Osteocyte (in vitro differentiated cells): Measurements from ENCODE around the gene BCO1. TPM values are rescaled to one million over a fixed set of nuclear protein-coding genes. Genes with fewer than 3 reads are reported as not detected.
A peak's percentile ranks its signal among the peaks of the same experiment; 100 is the strongest.

Source experiments
- DNase-seq: peaks from one replicate; pipeline ENCODE4 v3.0.0; 2021; ENCODE audit warnings: mixed read lengths; ENCODE audit not compliant: unreplicated experiment; ENCODE audit errors: extremely low spot score
- H3K27ac Mint-ChIP-seq: one replicate; pipeline ENCODE4 v1.8.0; 2021; ENCODE audit warnings: mild to moderate bottlenecking, mixed read lengths; ENCODE audit not compliant: unreplicated experiment
- H3K27me3 Mint-ChIP-seq: one replicate; pipeline ENCODE4 v1.8.0; 2021; ENCODE audit warnings: mixed read lengths; ENCODE audit not compliant: unreplicated experiment
- H3K36me3 Mint-ChIP-seq: one replicate; pipeline ENCODE4 v1.8.0; 2021; ENCODE audit warnings: mixed read lengths; ENCODE audit not compliant: unreplicated experiment
- H3K4me1 Mint-ChIP-seq: one replicate; pipeline ENCODE4 v1.8.0; 2021; ENCODE audit warnings: mixed read lengths; ENCODE audit not compliant: unreplicated experiment
- H3K4me3 Mint-ChIP-seq: one replicate; pipeline ENCODE4 v1.8.0; 2021; ENCODE audit warnings: mild to moderate bottlenecking, moderate library complexity, mixed read lengths; ENCODE audit not compliant: unreplicated experiment
- H3K9me3 Mint-ChIP-seq: one replicate; pipeline ENCODE4 v1.8.0; 2021; ENCODE audit warnings: mixed read lengths; ENCODE audit not compliant: unreplicated experiment
- CTCF ChIP-seq: fragments of 200-600 bp; sonication (generic); IDR thresholded peaks from 2 replicates; pipeline ENCODE4 v1.5.0; 2021; ENCODE audit warnings: antibody characterized with exemption, mild to moderate bottlenecking, moderate library complexity
- long read RNA-seq: library from polyadenylated mRNA; unstranded; transcript quantifications from one replicate; pipeline ENCODE4 v2.0.0, GENCODE V29; 2021
- total RNA-seq: library from RNA; stranded (reverse); gene quantifications from 2 replicates; pipeline ENCODE4 v1.2.1, GENCODE V29; 2021

Gene BCO1, protein sequence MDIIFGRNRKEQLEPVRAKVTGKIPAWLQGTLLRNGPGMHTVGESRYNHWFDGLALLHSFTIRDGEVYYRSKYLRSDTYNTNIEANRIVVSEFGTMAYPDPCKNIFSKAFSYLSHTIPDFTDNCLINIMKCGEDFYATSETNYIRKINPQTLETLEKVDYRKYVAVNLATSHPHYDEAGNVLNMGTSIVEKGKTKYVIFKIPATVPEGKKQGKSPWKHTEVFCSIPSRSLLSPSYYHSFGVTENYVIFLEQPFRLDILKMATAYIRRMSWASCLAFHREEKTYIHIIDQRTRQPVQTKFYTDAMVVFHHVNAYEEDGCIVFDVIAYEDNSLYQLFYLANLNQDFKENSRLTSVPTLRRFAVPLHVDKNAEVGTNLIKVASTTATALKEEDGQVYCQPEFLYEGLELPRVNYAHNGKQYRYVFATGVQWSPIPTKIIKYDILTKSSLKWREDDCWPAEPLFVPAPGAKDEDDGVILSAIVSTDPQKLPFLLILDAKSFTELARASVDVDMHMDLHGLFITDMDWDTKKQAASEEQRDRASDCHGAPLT
- not detected in 2 replicates for total RNA-seq
- long read RNA-seq, partial matches to known transcripts: 1 of 2 reads
- long read RNA-seq, other reads (novel, unspliced or antisense): 0 of 2 reads

DNA sequence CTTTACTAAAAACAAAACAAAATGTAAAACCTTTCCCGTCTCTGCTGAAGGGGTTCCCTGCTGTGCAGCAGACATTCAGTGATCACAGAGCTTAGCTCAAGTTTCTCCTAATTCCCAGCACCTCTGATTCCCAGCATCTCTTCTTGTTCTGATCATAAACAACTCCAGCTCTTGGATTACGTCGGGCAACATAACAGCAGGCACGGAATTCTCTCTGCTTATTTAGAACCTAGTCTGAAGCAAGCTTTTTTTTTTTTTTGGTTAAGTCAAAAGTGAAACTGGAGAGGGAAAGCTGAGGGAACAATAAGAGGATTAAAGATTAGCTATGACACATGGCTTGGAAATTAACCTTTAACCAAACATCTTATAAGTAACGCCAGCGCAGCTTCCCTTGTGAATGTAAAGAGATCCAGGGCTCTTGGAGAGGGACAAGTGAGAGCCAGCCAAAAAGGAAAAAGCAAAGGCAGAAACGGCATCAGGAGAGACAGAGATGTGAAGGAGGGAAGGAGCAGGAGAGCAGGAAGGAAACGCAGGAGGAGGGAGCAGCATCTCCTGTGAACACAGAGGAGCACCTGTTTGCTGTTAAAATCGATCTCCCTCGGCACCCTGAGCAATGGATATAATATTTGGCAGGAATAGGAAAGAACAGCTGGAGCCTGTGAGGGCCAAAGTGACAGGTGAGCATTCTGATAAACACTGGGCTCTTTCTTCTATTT, at the start of gene BCO1:
Gene BCO1, plus strand, starts transcription at position 394 of the 716 bp plus-strand sequence. Its CDS starts 220 bp downstream, at position 614.
- no peaks in the 10 kb centered on the region for H3K36me3 Mint-ChIP-seq
- peaks cover 13% of the 10 kb centered on the region for H3K4me1 Mint-ChIP-seq
- no peak for TF ChIP-seq CTCF
- H3K27me3 Mint-ChIP-seq: peaks cover 3% of the 10 kb centered on the region
- no peaks in the 10 kb centered on the region for H3K9me3 Mint-ChIP-seq
- no peak for DNase-seq
- H3K27ac Mint-ChIP-seq: peak within 1 kb of the TSS; percentile 38
- peak within 1 kb of the TSS; percentile 66 for H3K4me3 Mint-ChIP-seq

- H3K27ac Mint-ChIP-seq: no peak overlapping the region
- H3K9me3 Mint-ChIP-seq: no peaks in the 10 kb centered on the region
- TF ChIP-seq CTCF: no peak
- H3K4me3 Mint-ChIP-seq: no peak overlapping the region
- no peaks in the 10 kb centered on the region for H3K36me3 Mint-ChIP-seq
- peaks cover 6% of the 10 kb centered on the region for H3K4me1 Mint-ChIP-seq
- H3K27me3 Mint-ChIP-seq: no peaks in the 10 kb centered on the region
- no peak for DNase-seq
These were observed 49.3 kb upstream of the BCO1 start for GRCh38 chr16:81189100-81189664.

- Mint-ChIP-seq H3K27ac (no peak overlapping the region), H3K27me3 (peaks cover 1% of the 10 kb centered on the region), H3K4me3 (no peak overlapping the region), H3K36me3 (no peaks in the 10 kb centered on the region), H3K4me1 (peaks cover 6% of the 10 kb centered on the region), H3K9me3 (no peaks in the 10 kb centered on the region)
- no peak for DNase-seq
- TF ChIP-seq CTCF: no peak
These were observed 47.8 kb upstream of the BCO1 start for GRCh38 chr16:81190667-81191066.

DNA sequence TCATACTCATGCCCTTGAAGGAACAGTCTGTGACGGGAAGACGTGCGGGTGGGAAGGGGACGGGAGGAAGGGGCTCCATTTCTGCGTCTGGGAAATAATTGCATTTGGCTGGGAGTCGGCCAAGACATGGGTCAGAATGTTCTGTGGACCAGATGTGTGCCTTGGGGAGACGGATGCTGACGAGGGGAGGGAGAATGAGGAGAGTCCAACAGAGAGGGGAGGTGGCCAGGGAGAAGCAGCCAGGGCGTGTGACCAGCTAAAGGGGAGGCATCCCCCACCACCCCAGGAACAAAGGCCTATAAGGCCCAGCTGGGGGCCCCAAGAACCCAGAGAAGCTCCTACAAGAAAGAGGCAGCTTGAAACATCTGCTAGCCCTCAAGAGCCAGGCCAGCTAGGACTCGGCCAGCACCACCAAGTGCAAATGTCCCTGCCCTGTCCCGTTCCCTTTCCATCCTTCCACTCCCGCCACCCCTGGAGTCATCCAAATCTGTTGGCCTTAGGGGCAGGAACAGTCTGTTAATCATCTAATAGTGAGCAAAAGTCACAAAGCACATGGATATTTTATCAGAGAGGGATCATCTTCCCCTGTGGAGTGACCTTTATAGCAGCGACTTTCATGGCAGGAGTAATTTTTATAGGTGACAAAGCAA, 42.5 kb upstream of the BCO1 start:
- Mint-ChIP-seq H3K4me3 (no peak overlapping the region), H3K4me1 (no peaks in the 10 kb centered on the region), H3K27ac (no peak overlapping the region), H3K36me3 (no peaks in the 10 kb centered on the region), H3K27me3 (peaks cover 16% of the 10 kb centered on the region), H3K9me3 (no peaks in the 10 kb centered on the region)
- TF ChIP-seq CTCF: no peak
- DNase-seq: no peak
